ES-I3 (cell line): ENCODE results near the gene TMEM150C.
"Not testable (repeated sequence)": the region's sequence is repeated elsewhere in the genome, so short reads cannot be mapped to it uniquely, and the experiment has no call there.

Experiments used
- H3K36me3 ChIP-seq: 2 replicates; pipeline ENCODE4 v1.6.1; 2013; ENCODE audit warnings: mild to moderate bottlenecking, low read length, control low read depth, moderate library complexity; ENCODE audit not compliant: insufficient read depth
- H3K4me1 ChIP-seq: 2 replicates; pipeline ENCODE4 v1.6.1; 2013; ENCODE audit warnings: mild to moderate bottlenecking, control low read depth, low read length; ENCODE audit not compliant: insufficient read depth
- H3K9ac ChIP-seq: 2 replicates; pipeline ENCODE4 v1.6.1; 2013; ENCODE audit warnings: low read depth, mild to moderate bottlenecking, low read length, moderate library complexity
- H3K9me3 ChIP-seq: 2 replicates; pipeline ENCODE4 v1.6.1; 2013; ENCODE audit warnings: mild to moderate bottlenecking, low read length, moderate library complexity; ENCODE audit not compliant: control insufficient read depth, insufficient read depth

Gene TMEM150C

GRCh38 chr4:82585690-82586435 lies 24.1 kb upstream of the TMEM150C start:
- no peaks in the 10 kb centered on the region for H3K9me3 ChIP-seq
- H3K4me1 ChIP-seq: peaks cover 29% of the 10 kb centered on the region
- H3K36me3 ChIP-seq: no peaks in the 10 kb centered on the region
- H3K9ac ChIP-seq: no peak overlapping the region

- no peak overlapping the region for H3K9ac ChIP-seq
- H3K9me3 ChIP-seq: no peaks in the 10 kb centered on the region
- peaks cover 26% of the 10 kb centered on the region for H3K4me1 ChIP-seq
- no peaks in the 10 kb centered on the region for H3K36me3 ChIP-seq
Measured at GRCh38 chr4:82584931-82585330, 23.1 kb upstream of the TMEM150C start.

- peaks cover 26% of the 10 kb centered on the region for H3K4me1 ChIP-seq
- no peaks in the 10 kb centered on the region for H3K9me3 ChIP-seq
- H3K9ac ChIP-seq: no peak overlapping the region
- H3K36me3 ChIP-seq: no peaks in the 10 kb centered on the region
Measured at GRCh38 chr4:82583897-82584587, 22.3 kb upstream of the TMEM150C start.

DNA sequence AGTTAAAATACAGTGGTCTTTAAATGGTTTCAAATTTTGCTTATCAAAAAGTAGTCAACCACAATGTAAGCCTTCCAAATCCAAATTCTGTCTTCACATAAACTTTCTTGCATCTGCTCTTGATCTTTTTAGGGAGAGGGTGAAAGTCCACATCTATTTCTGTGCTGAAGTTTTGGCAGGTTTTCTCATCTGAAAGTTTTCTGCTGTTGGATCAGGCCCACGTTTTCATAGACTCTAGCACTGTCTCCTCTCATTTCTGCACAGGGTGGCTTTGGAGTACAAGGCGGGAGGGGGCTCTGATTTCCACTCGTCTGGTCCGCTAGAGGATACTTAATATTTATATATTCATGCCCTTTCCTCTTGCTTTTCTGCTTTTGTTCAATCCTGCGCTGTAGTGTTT lies 18.1 kb upstream of the TMEM150C start:
- H3K4me1 ChIP-seq: peaks cover 10% of the 10 kb centered on the region; the same call in 1 of the 2 replicates
- no peaks in the 10 kb centered on the region for H3K36me3 ChIP-seq
- no peak overlapping the region for H3K9ac ChIP-seq
- no peaks in the 10 kb centered on the region for H3K9me3 ChIP-seq

GRCh38 chr4:82578935-82579334 lies 17.1 kb upstream of the TMEM150C start:
- Histone ChIP-seq H3K4me1 (peaks cover 5% of the 10 kb centered on the region; the same call in 1 of the 2 replicates), H3K9ac (no peak overlapping the region), H3K9me3 (no peaks in the 10 kb centered on the region), H3K36me3 (no peaks in the 10 kb centered on the region)

- no peaks in the 10 kb centered on the region for H3K4me1 ChIP-seq
- no peaks in the 10 kb centered on the region for H3K36me3 ChIP-seq
- no peaks in the 10 kb centered on the region for H3K9me3 ChIP-seq
- no peak overlapping the region for H3K9ac ChIP-seq
Measured at GRCh38 chr4:82577451-82577850, 15.7 kb upstream of the TMEM150C start.

GRCh38 chr4:82569727-82570126 lies 7.9 kb upstream of the TMEM150C start:
- no peak overlapping the region for H3K9ac ChIP-seq
- no peaks in the 10 kb centered on the region for H3K36me3 ChIP-seq
- no peaks in the 10 kb centered on the region for H3K9me3 ChIP-seq
- H3K4me1 ChIP-seq: 0 out of 2 replicates have a peak, but pooled peaks cover 6% of the 10 kb centered on the region

- Histone ChIP-seq H3K36me3 (no peaks in the 10 kb centered on the region), H3K9ac (no peak overlapping the region), H3K4me1 (0 out of 2 replicates have a peak, but pooled peaks cover 8% of the 10 kb centered on the region), H3K9me3 (no peaks in the 10 kb centered on the region)
Measured at GRCh38 chr4:82569076-82569475, 7.3 kb upstream of the TMEM150C start.

- H3K9me3 ChIP-seq: no peaks in the 10 kb centered on the region
- no peak overlapping the region for H3K9ac ChIP-seq
- 0 out of 2 replicates have a peak, but pooled peaks cover 12% of the 10 kb centered on the region for H3K4me1 ChIP-seq
- no peaks in the 10 kb centered on the region for H3K36me3 ChIP-seq
Measured at GRCh38 chr4:82567444-82567843, 5.7 kb upstream of the TMEM150C start.

DNA sequence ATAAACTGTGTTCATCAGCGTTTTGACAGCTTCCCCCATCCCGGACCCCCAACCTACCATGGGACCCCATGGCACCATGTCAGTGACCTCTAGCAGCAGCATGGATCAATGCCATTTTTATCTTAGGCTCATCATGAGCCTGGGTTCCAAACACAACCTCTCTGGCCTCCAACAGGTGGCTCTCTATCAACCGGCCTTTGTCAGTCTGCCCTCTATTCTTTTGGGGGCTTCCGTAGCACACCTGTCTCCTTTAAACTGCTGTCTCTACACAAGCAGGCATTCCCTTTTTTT lies 721 bp upstream of the TMEM150C start:
- 0 out of 2 replicates have a peak, but pooled peaks cover 6% of the 10 kb centered on the region for H3K4me1 ChIP-seq
- H3K36me3 ChIP-seq: no peaks in the 10 kb centered on the region
- H3K9ac ChIP-seq: peak overlapping the region; percentile 59; the same call in 1 of the 2 replicates
- H3K9me3 ChIP-seq: no peaks in the 10 kb centered on the region

DNA sequence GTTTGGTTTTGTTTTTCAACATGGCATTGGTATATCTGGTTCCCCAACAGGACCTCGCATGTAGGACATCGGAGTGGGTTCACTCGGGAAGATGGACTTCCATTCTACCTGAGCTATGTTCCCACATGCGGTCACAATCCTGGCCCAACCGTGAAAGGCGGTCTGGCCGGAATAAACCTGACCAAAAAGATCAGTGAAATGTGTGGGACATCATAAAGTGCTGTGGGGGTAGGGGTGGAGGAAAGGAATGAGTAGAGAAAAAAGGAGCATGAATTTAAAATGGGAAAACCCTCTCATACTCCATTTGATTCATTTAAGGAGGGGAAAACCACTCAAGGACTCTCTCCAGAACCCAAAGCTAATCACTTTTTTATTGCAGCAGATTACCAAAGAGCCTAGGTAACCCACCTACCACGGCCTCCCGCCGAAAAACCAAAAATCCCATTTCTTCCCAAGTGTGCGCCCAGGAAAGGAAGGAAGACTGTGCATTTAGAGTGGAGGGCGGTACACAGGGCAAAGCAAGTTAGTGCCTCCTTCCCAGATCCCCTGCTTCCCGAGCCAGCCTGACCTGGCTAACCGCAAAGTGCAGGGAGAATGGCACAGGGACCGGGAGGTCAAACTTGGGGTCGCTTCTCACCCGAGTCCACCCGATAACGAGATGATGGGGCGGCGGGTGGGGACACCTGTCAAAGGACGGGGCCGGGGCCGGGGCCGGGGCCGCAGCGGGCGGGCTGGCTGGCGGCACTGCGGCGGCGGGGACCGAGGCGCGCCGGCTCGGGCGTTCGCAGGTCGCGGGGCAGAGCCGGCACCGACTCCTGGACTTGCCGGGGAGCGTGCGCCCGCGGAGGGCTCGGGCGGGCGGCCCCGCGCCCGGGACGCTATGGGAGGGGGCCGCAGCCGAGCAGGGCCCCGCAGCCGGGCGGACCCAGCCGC lies 669 bp downstream of the TMEM150C start:
- Histone ChIP-seq H3K36me3 (no peaks in the 10 kb centered on the region), H3K9ac (peak overlapping the region; percentile 67), H3K4me1 (0 out of 2 replicates have a peak, but pooled peaks cover 6% of the 10 kb centered on the region), H3K9me3 (no peaks in the 10 kb centered on the region)

DNA sequence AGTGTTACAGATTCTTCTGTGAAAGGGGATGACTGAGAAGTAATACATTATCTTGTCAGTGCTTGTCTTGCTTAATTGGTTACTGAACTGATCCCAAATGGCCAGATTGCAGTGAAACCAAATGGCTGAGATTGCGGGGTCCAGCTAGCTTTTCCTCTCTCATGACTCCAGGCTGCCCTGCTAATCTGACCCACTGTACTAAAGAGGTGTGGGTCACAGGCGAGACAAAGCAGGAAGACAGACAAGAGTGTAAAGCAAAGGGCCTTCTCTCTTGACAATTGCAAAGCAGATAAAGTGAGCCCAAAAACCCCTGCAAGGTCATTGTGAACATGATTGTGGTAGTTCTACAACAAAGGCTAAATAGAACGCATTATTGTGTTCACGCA lies 2.1 kb downstream of the TMEM150C start:
- Histone ChIP-seq H3K9me3 (no peaks in the 10 kb centered on the region), H3K4me1 (0 out of 2 replicates have a peak, but pooled peaks cover 6% of the 10 kb centered on the region), H3K9ac (no peak overlapping the region), H3K36me3 (no peaks in the 10 kb centered on the region)

DNA sequence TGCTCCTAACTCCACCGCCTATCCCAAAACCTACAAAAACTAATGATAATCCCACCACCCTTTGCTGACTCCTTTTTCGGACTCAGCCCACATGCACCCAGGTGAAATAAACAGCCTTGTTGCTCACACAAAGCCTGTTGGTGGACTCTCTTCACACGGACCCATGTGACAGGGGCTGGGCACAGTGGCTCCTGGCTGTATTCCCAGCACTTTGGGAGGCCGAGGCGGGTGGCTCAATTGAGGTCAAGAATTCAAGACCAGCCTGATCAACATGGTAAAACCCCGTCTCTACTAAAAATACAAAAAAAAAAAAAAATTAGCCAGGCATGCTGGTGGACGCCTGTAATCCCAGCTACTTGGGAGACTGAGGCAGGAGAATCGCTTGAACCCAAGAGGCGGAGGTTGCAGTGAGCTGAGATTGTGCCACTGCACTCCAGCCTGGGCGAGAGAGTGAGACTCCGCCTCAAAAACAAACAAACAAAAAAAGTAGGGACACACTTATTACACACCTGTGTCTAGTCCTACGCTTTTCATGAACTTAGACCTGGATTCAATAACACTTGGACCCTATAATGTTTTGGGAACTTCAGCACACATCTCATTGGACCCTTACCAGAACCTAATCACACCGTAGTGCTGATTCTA lies 2.6 kb downstream of the TMEM150C start:
- H3K4me1 ChIP-seq, H3K9me3 ChIP-seq, H3K9ac ChIP-seq: not testable (repeated sequence)

DNA sequence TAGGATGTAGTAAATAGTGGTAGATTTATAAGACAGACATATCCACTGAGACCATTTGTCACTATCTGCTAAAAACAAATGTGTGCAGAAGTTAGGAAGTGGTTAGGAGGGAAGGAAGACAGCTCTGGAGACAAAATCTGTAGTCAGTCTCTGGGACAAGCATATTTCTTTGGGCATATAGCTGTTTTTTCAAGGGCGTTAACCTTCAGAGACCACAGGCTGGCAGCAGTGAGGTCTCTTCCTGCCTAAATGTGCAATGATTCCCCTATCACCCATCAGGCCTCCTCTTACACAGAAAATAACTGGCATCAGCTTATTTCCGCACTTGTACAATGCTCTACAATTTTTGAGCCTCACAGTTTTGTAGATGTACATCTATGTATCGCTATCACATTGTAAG lies 6.5 kb downstream of the TMEM150C start:
- Histone ChIP-seq H3K9ac (no peak overlapping the region), H3K9me3 (no peaks in the 10 kb centered on the region), H3K36me3 (no peaks in the 10 kb centered on the region), H3K4me1 (no peaks in the 10 kb centered on the region)

More for the DNA sequence above, 2.6 kb downstream of the TMEM150C start:
- H3K36me3 ChIP-seq: not testable (repeated sequence)
